Measurements from ENCODE around the gene SYNPO2.
"Not testable (repeated sequence)": the region's sequence is repeated elsewhere in the genome, so short reads cannot be mapped to it uniquely, and the experiment has no call there.

SYNPO2 gene

GRCh38 chr4:119008761-119009160 lies 120.1 kb downstream of the SYNPO2 start:
- no peak for DNase-seq

- not testable (repeated sequence) for DNase-seq
Observed at GRCh38 chr4:119010221-119010620, 121.6 kb downstream of the SYNPO2 start.

- no peak for DNase-seq
Observed at GRCh38 chr4:119010909-119011606, 122.4 kb downstream of the SYNPO2 start.

- no peak for DNase-seq
Observed at GRCh38 chr4:119011607-119011988, 122.9 kb downstream of the SYNPO2 start.

- no peak for DNase-seq
Observed at GRCh38 chr4:119014658-119015057, 126.0 kb downstream of the SYNPO2 start.

- no peak for DNase-seq
Observed at GRCh38 chr4:119016636-119017035, 128.0 kb downstream of the SYNPO2 start.

- DNase-seq = no peak
Observed at GRCh38 chr4:119017636-119018035, 129.0 kb downstream of the SYNPO2 start.

GRCh38 chr4:119020158-119020557 lies 131.5 kb downstream of the SYNPO2 start:
- DNase-seq = no peak

GRCh38 chr4:119022520-119022919 lies 133.9 kb downstream of the SYNPO2 start:
- DNase-seq = not testable (repeated sequence)

- no peak for DNase-seq
Observed at GRCh38 chr4:119024102-119024501, 135.4 kb downstream of the SYNPO2 start.

GRCh38 chr4:119025420-119025819 lies 136.8 kb downstream of the SYNPO2 start:
- no peak for DNase-seq

- no peak for DNase-seq
Observed at GRCh38 chr4:119025916-119026661, 137.4 kb downstream of the SYNPO2 start.

- DNase-seq = no peak
Observed at GRCh38 chr4:119026662-119027444, 138.2 kb downstream of the SYNPO2 start.

- no peak for DNase-seq
Observed at GRCh38 chr4:119027811-119028210, 139.2 kb downstream of the SYNPO2 start.

GRCh38 chr4:119028296-119028695 lies 139.6 kb downstream of the SYNPO2 start:
- DNase-seq = no peak

GRCh38 chr4:119029847-119030535 lies 141.3 kb downstream of the SYNPO2 start:
- no peak for DNase-seq

GRCh38 chr4:119030536-119030890 lies 141.9 kb downstream of the SYNPO2 start:
- DNase-seq = no peak

GRCh38 chr4:119031218-119031617 lies 142.6 kb downstream of the SYNPO2 start:
- DNase-seq = no peak

GRCh38 chr4:119032921-119033685 lies 144.4 kb downstream of the SYNPO2 start:
- DNase-seq = no peak

GRCh38 chr4:119034276-119035008 lies 145.8 kb downstream of the SYNPO2 start:
- DNase-seq = no peak

- DNase-seq = no peak
Observed at GRCh38 chr4:119035951-119036737, 147.5 kb downstream of the SYNPO2 start.
